Measurements from ENCODE around the gene IFNA6. TPM values are rescaled to one million over a fixed set of nuclear protein-coding genes. Genes with fewer than 3 reads are reported as not detected.

The IFNA6 gene
- total RNA-seq, 2 donors from 2014 or later = 0.34 TPM; not detected in 1

DNA sequence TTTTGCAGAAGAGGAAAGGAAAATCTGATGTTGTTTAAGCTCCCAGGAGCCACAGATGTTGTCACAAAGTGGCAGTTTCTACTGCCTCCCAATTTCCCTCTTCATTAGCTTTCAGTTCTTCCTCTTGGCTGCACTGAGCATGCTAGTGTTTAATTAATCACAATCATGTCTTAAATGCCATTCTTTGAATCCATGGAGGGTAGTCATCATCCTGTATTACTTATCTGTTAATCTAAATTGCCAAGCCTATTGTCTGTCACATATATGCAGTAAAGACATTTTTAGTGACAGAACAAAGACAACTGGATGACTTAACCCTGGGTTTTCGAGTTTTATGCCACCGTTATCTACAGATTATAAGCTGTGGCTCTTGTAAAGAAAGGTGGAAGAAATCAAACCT lies 30.2 kb downstream of the IFNA6 start:
- Histone ChIP-seq H3K27me3 (replicated peaks; ENCODE audit: insufficient read depth) (no peaks in the 10 kb centered on the region), H3K4me3 (no peak overlapping the region), H3K36me3 (no peaks in the 10 kb centered on the region), H3K9me3 (no peaks in the 10 kb centered on the region), H3K27ac (no peak overlapping the region), H3K4me1 (replicated peaks) (peaks cover 10% of the 10 kb centered on the region)
- DNase-seq (ENCODE audit: low spot score) = no peak
- TF ChIP-seq, protein P1, sequence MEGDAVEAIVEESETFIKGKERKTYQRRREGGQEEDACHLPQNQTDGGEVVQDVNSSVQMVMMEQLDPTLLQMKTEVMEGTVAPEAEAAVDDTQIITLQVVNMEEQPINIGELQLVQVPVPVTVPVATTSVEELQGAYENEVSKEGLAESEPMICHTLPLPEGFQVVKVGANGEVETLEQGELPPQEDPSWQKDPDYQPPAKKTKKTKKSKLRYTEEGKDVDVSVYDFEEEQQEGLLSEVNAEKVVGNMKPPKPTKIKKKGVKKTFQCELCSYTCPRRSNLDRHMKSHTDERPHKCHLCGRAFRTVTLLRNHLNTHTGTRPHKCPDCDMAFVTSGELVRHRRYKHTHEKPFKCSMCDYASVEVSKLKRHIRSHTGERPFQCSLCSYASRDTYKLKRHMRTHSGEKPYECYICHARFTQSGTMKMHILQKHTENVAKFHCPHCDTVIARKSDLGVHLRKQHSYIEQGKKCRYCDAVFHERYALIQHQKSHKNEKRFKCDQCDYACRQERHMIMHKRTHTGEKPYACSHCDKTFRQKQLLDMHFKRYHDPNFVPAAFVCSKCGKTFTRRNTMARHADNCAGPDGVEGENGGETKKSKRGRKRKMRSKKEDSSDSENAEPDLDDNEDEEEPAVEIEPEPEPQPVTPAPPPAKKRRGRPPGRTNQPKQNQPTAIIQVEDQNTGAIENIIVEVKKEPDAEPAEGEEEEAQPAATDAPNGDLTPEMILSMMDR (IDR thresholded peaks at IDR 0.05) = no peak
- TF ChIP-seq POLR2A (IDR thresholded peaks at IDR 0.05) (no peak), POLR2AphosphoS5 (IDR thresholded peaks at IDR 0.05) (no peak)
- WGBS = 41% methylated on average over 2 of the region's 2 CpGs
- intact Hi-C loops (cut with DNase I) = no loop called here

DNA sequence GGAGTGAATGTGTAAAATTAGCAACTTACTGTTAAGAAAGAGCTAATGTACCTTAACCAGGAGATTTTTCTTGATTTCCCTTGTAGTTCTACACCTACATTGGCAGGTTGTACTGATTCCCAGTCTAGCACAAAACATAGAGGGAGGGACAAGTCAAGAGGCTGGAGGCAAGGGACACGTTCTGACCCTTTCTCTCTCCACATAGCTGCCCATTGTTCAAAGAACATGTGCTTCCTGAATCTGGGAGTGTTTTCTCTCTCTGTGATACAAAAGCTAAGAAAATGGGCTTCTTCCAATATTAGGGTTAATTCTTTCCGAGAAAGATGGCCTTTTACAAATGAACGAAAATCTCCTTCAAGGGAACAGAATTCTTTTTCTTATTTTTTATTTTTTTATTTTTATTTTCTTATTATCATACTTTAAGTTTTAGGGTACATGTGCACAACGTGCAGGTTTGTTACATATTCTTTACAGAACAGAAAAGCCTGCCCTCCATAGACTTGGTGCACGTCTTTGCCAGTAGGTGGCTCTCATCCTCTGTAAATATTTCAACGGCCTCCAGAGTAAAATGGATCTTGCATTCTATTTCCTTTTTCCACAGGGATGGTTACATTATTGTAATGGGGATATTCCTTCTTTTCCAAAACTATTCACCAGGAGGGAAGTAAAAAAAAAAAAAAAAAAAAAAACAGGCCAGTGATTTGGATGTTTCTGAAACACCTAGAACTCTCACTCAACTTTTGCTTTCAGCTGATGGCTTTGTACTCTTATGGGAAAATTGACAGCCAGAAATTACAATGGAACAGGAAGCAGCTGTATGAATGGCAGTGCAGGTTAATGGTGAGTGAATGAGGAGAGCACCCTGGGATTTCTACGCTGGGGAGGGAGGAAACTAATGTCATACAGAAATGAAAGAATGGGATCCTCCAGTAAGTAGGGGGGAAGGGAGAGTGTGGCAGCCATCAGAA lies 32.4 kb downstream of the IFNA6 start:
- TF ChIP-seq, protein P1 (IDR thresholded peaks at IDR 0.05) = peak in 3 of 4 experiments; percentile 36 to 61 (median 59)
- TF ChIP-seq POLR2A (IDR thresholded peaks at IDR 0.05) = no peak
- intact Hi-C loops (cut with DNase I) = loop anchor here (5.0 kb wide), 3 partner anchors 79 to 1771 kb away; no protein-coding TSS in a partner anchor
- Histone ChIP-seq H3K27ac (no peak overlapping the region), H3K4me3 (no peak overlapping the region), H3K4me1 (replicated peaks) (peaks cover 10% of the 10 kb centered on the region), H3K27me3 (replicated peaks; ENCODE audit: insufficient read depth) (no peaks in the 10 kb centered on the region), H3K36me3 (no peaks in the 10 kb centered on the region), H3K9me3 (no peaks in the 10 kb centered on the region)
- peak; percentile 45 for DNase-seq (ENCODE audit: low spot score)
- 19% methylated on average over 7 of the region's 7 CpGs for WGBS

DNA sequence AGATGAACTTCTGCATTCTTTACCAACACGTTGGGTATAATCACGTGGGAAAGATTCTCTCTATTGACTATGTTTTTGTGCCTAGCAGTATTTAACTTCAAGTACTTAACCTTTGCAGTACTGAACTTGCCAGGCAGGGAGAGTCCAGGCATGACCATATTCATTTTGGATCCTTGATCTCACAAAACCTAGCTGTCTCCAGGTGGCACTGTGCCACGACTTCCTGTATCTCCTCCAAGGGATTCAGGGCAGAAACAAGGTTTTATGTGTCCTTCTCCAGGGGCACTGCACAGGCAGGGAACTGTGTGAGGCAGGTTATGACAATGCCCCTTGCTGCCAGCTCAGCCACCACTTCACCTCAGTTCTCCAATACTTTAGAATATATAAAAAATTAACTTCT lies 33.8 kb downstream of the IFNA6 start:
- TF ChIP-seq, protein P1 (IDR thresholded peaks at IDR 0.05) = no peak
- TF ChIP-seq POLR2AphosphoS5 (IDR thresholded peaks at IDR 0.05) (no peak), POLR2A (IDR thresholded peaks at IDR 0.05) (no peak)
- no peak overlapping the region for H3K4me3 ChIP-seq
- WGBS = 9% methylated on average over 3 of the region's 3 CpGs
- H3K9me3 ChIP-seq = no peaks in the 10 kb centered on the region
- intact Hi-C loops (cut with DNase I) = loop anchor here (5.0 kb wide), 3 partner anchors 80 to 1770 kb away; no protein-coding TSS in a partner anchor
- peaks cover 10% of the 10 kb centered on the region for H3K4me1 ChIP-seq (replicated peaks)
- H3K27me3 ChIP-seq (replicated peaks; ENCODE audit: insufficient read depth) = no peaks in the 10 kb centered on the region
- H3K27ac ChIP-seq = no peak overlapping the region
- no peaks in the 10 kb centered on the region for H3K36me3 ChIP-seq
- peak; percentile 20 for DNase-seq (ENCODE audit: low spot score)

DNA sequence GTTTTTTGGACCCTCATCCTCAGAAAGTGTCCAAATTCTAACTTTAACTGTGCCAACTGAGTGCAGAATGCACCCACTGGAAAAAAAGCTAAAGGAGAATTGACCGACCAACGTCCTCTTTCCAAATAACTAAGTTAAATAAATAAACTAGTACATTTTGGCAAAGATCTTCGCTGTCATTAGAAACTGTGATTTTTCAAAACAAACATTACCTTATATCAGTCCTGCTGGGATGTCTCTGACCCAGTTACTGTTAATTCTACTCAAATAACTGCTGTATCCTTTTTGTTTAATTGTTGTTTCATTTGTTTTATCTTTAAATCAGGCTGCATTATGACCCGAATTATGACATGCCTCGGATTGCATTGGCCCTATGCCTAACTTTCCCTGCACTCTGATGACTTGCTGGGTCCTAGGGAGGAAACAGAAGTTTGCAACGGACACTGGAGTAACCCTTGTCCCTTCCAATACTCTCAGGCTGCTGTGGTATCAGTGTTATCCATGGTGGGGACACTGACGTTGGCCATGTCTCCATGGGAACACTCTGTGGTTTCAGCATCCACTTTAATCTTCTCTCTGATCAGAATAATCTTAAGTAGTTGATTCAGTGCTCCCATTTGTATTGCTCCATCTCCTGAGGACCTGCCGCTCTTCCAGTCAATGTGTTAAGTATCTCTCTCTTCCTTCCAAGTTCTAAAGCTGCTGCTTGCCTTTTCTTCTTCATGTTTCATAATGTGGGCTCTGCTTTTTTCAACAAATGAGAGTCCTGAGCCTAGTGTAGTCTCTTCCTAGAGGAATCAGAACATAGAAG lies 34.5 kb downstream of the IFNA6 start:
- intact Hi-C loops (cut with DNase I) = loop anchor here (5.0 kb wide), 3 partner anchors 81 to 1769 kb away; no protein-coding TSS in a partner anchor
- Histone ChIP-seq H3K36me3 (no peaks in the 10 kb centered on the region), H3K27ac (no peak overlapping the region), H3K27me3 (replicated peaks; ENCODE audit: insufficient read depth) (no peaks in the 10 kb centered on the region), H3K4me3 (no peak overlapping the region), H3K4me1 (replicated peaks) (peaks cover 10% of the 10 kb centered on the region), H3K9me3 (no peaks in the 10 kb centered on the region)
- whole genome bisulfite sequencing = 13% methylated on average over 8 of the region's 8 CpGs
- TF ChIP-seq, protein P1 (IDR thresholded peaks at IDR 0.05) = no peak
- TF ChIP-seq POLR2A (IDR thresholded peaks at IDR 0.05) (no peak), POLR2AphosphoS5 (IDR thresholded peaks at IDR 0.05) (no peak)
- DNase-seq (ENCODE audit: low spot score) = no peak

All from prostate gland (tissue), 2 donors.